IPS DF 4.7 (cell line): ENCODE results near the gene GABRD.

ENCODE experiments used
- DNase-seq: peaks from one replicate; pipeline ENCODE4 v3.0.0-alpha.2; 2013; ENCODE audit warnings: low spot score; ENCODE audit errors: extremely low read depth

The GABRD gene

DNA sequence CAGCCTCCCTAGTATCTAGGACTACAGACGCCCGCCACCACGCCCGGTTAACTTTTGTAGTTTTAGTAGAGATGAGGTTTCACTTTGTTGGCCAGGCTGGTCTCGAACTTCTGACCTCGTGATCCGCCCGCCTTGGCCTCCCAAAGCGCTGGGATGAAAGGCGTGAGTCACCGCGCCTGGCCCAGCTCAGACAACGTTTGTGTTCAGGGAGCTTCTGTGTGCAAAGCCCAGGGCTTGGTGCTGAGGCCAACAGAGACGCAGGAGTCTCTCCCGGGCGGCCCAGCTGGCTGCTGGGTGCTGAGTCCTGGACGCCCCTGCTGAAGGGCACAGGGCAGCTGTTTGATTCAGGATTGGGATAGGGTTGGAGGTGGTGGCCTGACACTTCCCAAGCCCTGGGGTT, 34.1 kb downstream of the GABRD start:
- DNase-seq = no peak

DNA sequence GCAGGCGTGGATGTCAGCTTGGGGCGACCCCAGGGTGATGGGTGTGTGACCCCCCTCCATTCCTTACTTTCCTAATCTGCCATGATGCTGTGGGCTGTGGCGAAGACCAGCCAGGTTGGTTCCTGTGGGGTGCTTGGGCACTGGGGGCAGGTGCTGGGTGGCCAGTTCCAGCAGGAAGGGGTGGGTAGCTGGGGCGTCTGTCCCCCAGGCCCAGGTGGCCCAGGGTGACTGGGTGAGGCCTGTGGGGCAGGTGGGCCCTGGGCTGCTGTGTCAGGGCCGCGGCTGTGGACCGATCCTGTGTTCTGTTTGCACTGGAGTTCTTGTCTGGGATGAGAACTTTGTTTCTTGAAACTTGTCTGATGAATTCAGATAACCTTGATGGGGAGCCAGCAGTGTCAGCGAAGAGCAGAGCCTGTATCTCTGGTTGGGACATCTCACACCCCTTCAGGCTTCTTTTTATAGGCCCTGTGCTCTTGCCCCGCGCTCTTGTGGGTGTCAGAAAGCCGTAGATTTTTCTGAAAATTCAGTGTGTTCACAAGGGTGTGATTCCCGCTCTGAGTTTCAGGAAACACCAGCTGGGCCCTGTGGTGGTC, 34.7 kb downstream of the GABRD start:
- DNase-seq = no peak

- DNase-seq = no peak
These were observed 35.4 kb downstream of the GABRD start for GRCh38 chr1:2054560-2054959.

DNA sequence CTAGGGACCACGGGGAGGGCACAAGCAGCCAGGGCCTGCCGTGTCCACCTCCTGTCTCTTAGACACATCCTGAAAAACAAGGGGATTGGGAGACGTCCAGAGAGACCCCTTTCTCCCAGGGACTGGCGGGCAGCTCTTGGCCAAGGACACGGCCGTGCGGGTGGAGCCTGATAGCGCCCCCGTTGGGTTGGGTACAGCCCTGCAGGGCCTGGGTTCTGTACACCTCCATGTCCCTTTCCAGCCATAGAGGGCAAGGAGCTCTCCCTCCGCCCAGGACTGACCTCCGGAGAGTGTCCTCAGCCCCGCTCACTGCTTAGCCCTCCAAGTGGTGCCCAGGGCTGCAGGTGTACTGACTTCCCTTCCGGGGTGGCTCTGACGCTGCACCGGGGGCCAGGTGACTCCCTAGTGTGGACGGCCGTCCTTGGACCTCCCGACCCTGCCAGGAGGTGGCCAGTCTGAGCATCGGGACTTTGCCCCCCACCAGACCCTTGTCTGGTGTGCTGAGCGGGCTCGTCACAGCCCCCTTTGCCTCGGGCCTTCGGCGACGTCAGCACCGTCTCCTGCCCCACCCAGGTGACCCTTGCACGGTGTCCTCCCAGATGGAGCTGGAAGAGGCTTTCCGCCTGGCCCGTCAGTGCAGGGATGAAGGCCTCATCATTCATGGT, 36.9 kb downstream of the GABRD start:
- DNase-seq = no peak

DNA sequence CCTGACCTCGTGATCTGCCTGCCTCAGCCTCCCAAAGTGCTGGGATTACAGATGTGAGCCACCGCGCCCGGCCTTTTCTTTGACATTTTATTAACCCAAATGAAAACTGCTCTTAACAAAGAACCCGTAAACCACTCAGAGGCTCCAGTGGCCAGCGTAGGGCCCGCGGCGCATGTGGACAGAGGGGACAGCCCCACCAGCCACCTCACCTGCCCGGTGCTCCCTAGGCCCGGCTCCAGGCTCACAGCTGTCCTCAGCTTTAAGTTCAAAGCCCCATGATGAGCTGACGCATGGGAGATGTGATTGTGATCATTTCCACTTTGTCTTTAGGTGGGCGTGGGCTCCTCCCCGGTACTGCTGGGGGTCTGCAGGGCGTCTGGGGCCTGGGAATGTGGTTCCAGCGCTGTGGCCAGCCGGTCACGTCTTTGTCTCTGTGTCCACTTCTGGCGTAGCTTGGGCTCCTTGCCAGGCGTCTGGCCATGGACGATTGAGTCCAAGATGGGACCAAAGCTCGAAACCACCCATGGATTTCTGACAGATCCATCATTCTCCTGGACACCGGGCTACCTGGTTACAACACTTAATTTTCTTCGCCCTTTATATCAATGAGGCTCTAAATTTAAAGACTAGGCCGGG, 37.9 kb downstream of the GABRD start:
- DNase-seq = no peak

DNA sequence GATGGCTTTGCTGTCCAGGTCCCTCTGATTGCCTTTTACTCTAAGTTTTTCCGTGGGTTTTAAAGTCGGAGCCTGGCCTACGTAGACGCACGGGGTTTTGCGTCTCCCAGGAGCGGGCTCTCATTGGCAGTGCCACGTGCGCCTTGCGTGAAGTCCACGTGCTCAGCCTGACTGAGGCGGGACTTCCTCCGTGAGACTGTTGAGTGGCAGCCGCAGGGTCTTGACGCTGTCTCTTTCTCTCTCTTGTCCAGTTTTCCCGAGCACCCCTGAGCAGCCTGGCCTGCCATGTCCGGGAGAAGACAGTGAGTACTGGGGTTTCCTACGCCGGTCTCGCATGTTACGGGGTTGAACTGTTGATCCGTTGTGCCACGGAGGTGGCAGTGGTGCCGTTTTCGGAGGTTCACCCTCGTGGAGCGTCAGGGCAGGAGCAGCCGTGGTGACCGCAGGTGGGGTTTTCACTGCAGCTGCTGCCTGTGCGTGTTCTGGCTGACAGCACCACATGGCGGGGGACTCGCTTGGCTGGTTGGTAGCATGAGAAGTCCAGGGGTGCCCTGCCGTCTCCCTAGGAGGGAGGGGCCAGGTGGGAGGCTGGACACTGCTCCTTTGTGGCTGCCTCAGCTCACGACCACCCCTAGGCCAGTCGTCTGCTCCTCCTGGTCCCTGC, 40.3 kb downstream of the GABRD start:
- DNase-seq = no peak

DNA sequence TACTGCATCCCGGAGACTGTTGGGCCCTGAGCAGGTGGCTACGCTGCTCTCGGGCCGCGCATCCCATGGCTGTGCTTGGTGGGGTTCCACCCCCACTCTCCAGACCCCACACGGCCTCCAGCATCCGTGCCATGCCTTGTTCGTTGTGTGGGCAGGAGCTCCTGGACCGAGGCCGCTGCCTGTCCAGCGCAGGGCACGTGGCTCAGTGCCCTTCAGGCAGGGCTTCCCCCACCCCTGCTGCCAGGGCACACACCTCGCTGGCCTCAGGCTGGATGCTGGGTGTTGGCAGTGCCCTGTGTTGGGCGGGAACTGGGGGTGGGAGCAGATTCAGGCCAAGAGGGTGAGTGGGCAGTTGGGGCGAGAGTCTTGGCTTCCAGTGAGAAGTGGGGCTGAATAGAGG, 40.9 kb downstream of the GABRD start:
- DNase-seq = no peak

DNA sequence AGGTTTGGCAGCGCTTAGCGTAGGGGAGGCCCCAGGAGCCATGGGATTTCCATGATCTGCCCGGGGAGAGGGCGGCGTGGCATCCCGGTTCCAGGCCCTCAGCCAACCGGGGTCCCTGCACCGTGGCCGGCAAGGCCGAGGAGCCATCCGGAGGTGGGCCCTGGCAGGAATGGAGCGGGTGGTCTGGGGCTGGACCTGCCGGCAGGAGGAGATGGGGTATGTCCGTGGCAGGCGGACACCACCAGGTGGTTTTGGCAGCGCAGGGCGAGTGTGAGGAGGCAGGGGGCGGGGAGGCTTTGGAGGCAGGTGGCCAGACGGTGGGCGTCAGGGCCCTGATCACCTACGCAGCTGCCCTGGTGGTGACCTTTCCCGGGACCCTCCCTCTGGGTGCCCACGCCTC, 41.4 kb downstream of the GABRD start:
- DNase-seq = no peak

GRCh38 chr1:2061065-2061778, 42.1 kb downstream of the GABRD start:
- no peak for DNase-seq

GRCh38 chr1:2065699-2066098, 46.6 kb downstream of the GABRD start:
- no peak for DNase-seq

GRCh38 chr1:2067393-2067792, 48.2 kb downstream of the GABRD start:
- DNase-seq = no peak

- DNase-seq = no peak
These were observed 48.8 kb downstream of the GABRD start for GRCh38 chr1:2067981-2068380.

DNA sequence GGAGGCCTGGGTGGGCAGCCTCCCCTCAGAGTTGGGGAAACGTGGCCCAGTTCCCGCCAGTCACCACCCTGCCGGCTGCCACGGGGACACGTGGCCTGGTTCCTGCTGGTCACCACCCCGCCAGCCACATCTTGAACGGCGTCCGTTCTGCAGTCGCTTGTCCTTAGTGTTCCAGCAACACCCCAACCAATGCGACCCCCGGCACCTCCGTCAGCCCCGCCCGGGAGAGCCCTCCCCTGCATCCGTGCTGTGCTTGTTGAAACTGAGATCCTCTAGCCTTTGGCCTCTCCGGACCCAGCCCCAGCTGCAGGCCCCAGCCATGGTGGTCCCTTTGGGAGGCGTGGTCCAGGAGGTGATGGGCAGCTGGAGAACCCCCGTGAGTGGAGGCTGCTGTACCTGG, 49.8 kb downstream of the GABRD start:
- no peak for DNase-seq

DNA sequence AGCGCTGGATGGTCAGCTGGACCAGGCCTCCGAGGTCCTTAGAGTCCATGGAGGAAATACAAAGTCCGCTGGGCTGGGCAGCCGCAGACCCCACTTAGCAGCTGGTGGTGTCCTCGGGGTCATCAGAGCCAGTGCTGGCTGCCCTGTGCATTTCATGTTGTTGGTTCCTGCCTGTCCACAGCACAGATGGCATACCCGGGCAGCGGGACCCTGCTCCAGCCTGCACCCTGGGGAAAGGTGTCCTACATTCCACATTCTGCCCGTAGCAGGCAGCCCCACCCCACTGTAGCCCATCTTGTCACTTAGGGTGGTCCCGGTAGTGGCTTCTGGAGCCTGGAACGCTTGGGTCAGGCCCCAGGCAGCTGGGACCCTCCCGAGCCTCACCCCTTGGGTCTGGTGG, 50.9 kb downstream of the GABRD start:
- DNase-seq = no peak

DNA sequence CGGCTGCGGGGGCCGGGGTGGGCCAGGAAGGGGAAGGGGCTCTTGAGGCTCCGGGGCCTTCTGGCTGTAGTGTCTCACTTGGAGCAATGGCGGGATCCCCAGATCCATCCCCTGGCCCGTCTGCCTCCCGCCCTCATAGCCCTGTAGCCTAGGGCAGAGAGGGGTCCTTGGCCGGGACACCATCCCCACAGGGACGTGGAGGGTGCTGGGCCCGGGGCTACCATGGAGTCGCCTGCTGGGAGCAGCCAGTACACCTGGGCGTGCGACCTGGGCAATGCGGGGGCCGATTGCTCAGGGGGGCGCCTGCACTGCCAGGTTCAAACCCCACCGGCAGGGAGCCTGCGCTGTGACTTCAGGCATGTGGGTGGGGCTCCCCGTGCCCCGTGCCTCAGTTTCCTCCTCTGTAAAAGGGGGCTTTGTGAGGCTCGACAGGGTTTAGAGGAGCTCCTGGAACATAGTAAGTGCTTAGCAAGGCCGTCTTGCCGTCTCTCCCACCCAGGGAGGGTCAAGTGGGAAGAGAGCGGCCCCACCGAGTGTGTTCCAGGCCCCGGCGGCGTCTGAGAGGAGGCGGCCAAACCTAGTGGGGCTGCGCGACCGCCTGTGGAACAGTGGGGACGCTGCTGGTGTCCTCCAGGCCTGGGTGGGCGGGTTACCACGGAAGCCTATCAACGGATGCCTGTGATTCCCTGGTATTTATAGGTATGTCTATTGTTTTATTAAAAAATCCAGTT, 51.8 kb downstream of the GABRD start:
- no peak for DNase-seq

DNA sequence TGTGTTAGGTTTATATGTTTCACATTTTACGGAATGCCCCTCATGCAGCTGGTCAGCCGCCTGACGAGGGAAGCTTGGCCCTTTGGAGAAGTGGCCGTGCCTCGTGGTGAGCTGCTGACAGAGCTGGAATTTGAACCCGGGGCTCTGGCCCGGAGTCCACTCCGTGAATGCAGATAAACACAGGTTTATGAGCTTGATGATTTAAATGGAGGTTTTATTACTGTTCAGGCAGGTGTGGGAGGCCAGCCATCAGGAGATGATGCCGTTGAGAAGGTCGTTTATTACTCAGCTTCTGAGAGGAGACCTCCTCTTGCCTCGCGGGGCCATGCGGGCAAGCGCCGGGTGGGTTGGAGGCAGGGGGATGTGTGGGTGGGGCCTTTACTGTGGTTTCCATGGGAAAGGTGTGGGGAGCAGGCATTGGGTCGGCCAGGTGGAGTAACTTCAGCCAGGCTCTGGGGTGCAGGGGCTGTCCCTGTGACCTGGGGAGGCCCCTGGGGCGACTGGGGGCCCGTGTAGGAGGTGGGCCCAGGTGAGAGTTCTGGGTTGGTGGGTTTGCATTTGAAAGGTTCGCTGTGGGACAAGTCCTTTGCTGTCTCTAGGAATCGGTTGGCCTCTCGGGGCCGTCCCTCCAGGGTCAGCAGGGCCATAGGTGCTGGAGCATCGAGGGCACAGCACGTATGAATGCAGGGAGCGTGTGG, 53.1 kb downstream of the GABRD start:
- DNase-seq = no peak

DNA sequence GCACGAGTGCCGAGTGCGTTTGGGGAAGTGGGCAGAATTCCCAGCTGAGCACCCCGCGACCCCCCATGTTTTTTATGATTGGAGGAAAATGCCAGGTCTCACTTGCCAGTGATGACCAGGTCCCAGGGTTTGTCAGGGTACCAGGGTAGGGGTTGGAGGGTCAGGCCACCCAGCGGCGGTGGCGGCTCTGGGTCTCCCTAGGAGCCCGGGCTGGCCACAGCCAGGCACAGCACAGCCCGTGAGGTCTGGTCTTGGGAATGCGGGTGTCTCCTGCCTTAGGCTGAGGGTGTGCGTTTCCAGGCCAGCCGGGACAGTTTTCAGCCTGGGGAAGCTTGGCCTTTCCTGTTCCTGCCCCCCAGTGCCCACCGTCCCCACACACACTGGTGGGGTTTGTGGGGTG, 53.7 kb downstream of the GABRD start:
- no peak for DNase-seq

- DNase-seq = no peak
These were observed 54.5 kb downstream of the GABRD start for GRCh38 chr1:2073382-2074230.

- no peak for DNase-seq
These were observed 55.3 kb downstream of the GABRD start for GRCh38 chr1:2074396-2074795.
